Tibial nerve (tissue), 3 donors: ENCODE results near the gene GMDS.

Experiments used
- POLR2A ChIP-seq, 2 donors: fragments of 450-650 bp; IDR thresholded peaks; one replicate each; pipeline ENCODE4 v1.6.1; 2017; ENCODE audit warnings: antibody characterized with exemption in 2 of 2, mild to moderate bottlenecking in 2 of 2, moderate library complexity in 2 of 2
- TF ChIP-seq, protein P1 (sequence below), 5 experiments: fragments of 200-600 bp in 3 of 5; fragments of 450-650 bp in 2 of 5; sonication (generic) in 3 of 5; IDR thresholded peaks; one replicate each; pipeline ENCODE4 v1.5.1; 2016 to 2019; ENCODE audit warnings: antibody characterized with exemption in 5 of 5, mild to moderate bottlenecking in 3 of 5, moderate library complexity in 2 of 5

DNA sequence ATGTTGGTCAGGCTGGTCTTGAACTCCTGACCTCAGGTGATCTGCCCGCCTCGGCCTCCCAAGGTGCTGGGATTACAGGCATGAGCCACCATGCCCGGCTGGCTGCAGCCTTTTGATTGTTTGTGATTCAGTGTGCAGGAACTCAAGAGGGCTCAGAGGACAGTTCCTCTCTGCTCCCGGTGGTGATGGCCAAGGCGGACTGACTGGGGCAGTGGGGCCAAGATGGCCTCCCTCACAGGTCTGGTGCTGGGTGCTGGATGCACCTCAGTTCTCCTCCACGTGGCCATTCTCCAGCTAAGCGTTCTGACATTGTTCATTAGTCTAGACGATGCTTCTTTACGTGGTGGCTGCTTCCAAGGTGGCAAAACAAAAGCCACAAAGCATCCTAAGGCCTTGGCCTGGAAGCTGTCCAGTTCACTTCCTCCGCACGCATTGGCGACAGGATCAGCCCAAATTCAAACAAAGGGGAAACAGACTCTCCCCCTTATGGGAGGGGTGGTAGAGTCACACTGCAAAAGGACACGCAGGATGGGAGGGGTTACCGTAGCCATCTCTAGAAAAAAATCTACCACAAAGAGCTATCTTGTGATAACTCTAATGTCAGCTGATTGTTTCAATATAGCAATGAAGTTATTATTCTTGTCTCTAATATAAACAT is 488.8 kb downstream of the GMDS start:
- TF ChIP-seq, protein P1, sequence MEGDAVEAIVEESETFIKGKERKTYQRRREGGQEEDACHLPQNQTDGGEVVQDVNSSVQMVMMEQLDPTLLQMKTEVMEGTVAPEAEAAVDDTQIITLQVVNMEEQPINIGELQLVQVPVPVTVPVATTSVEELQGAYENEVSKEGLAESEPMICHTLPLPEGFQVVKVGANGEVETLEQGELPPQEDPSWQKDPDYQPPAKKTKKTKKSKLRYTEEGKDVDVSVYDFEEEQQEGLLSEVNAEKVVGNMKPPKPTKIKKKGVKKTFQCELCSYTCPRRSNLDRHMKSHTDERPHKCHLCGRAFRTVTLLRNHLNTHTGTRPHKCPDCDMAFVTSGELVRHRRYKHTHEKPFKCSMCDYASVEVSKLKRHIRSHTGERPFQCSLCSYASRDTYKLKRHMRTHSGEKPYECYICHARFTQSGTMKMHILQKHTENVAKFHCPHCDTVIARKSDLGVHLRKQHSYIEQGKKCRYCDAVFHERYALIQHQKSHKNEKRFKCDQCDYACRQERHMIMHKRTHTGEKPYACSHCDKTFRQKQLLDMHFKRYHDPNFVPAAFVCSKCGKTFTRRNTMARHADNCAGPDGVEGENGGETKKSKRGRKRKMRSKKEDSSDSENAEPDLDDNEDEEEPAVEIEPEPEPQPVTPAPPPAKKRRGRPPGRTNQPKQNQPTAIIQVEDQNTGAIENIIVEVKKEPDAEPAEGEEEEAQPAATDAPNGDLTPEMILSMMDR (IDR thresholded peaks at IDR 0.05), result no peak
- no peak for TF ChIP-seq POLR2A (IDR thresholded peaks at IDR 0.05)
